AG04450 (cell line): ENCODE measurements around the gene IL15RA. TPM values are rescaled to one million over a fixed set of nuclear protein-coding genes. Genes with fewer than 3 reads are reported as not detected.

ENCODE experiments used
- CTCF ChIA-PET: fragments of 300-600, 350-600 bp; formaldehyde crosslinking; extraction: SDS; loops from one replicate; lab custom pipeline; 2022; ENCODE audit warnings: antibody characterized with exemption, inconsistent platforms; lab: Charles Lee
- POLR2A ChIA-PET: fragments of 350-600 bp; formaldehyde crosslinking; extraction: SDS; loops from one replicate; lab custom pipeline; 2021; ENCODE audit warnings: antibody characterized with exemption, inconsistent platforms; lab: Yijun Ruan, JAX
- DNase-seq: peaks from one replicate; pipeline ENCODE4 v3.0.0-alpha.2; 2011; ENCODE audit warnings: low read depth, low spot score
- H3K27ac ChIP-seq: one replicate; pipeline ENCODE4 v1.5.1; 2012; ENCODE audit warnings: low read depth, low read length, control low read depth
- H3K27me3 ChIP-seq: one replicate; pipeline ENCODE4 v1.6.0; 2012; ENCODE audit warnings: low read length; ENCODE audit not compliant: control insufficient read depth, insufficient read depth
- H3K4me3 ChIP-seq: 2 replicates; pipeline ENCODE4 v1.5.1; 2011; ENCODE audit warnings: mild to moderate bottlenecking, low read depth, low read length, control low read depth
- H3K9me3 ChIP-seq: 2 replicates; pipeline ENCODE4 v1.5.1; 2012; ENCODE audit warnings: low read length; ENCODE audit not compliant: control insufficient read depth, insufficient read depth
- CTCF ChIP-seq: IDR thresholded peaks from 2 replicates; pipeline ENCODE4 v1.5.1; 2011; ENCODE audit warnings: low read depth, low read length, control low read depth, inconsistent platforms
- polyA plus RNA-seq: library from polyadenylated mRNA; depleted of rRNA; stranded (reverse); fragments of >200 nt; gene quantifications from 2 replicates; pipeline ENCODE4 v1.2.3, GENCODE V29; 2011

The IL15RA gene
- polyA plus RNA-seq, 1 experiment = 3.5 TPM

GRCh38 chr10:5933909-5934546 is 43.3 kb downstream of the IL15RA start:
- no peaks in the 10 kb centered on the region for H3K27me3 ChIP-seq
- ChIA-PET POLR2A (no interaction called here), CTCF (no interaction called here)
- no peak for TF ChIP-seq CTCF
- H3K4me3 ChIP-seq = no peak overlapping the region
- no peaks in the 10 kb centered on the region for H3K9me3 ChIP-seq
- no peak for DNase-seq
- H3K27ac ChIP-seq = no peak overlapping the region

GRCh38 chr10:5932345-5932744 is 45.0 kb downstream of the IL15RA start:
- Histone ChIP-seq H3K4me3 (no peak overlapping the region), H3K27me3 (no peaks in the 10 kb centered on the region), H3K9me3 (no peaks in the 10 kb centered on the region), H3K27ac (no peak overlapping the region)
- DNase-seq = no peak
- ChIA-PET CTCF (no interaction called here), POLR2A (no interaction called here)
- TF ChIP-seq CTCF = no peak

GRCh38 chr10:5930272-5930671 is 47.1 kb downstream of the IL15RA start:
- Histone ChIP-seq H3K27me3 (no peaks in the 10 kb centered on the region), H3K27ac (no peak overlapping the region), H3K9me3 (no peaks in the 10 kb centered on the region), H3K4me3 (no peak overlapping the region)
- no peak for TF ChIP-seq CTCF
- no peak for DNase-seq
- ChIA-PET POLR2A (no interaction called here), CTCF (no interaction called here)

- no peak overlapping the region for H3K4me3 ChIP-seq
- no peak for DNase-seq
- no peak for TF ChIP-seq CTCF
- H3K27ac ChIP-seq = no peak overlapping the region
- ChIA-PET POLR2A (interaction anchor here (0.6 kb wide), 1 partner anchor 42 kb away, joined by 6 read pairs; no protein-coding TSS in a partner anchor), CTCF (no interaction called here)
- H3K9me3 ChIP-seq = no peaks in the 10 kb centered on the region
- no peaks in the 10 kb centered on the region for H3K27me3 ChIP-seq
These were observed 47.9 kb downstream of the IL15RA start for GRCh38 chr10:5929442-5929841.

GRCh38 chr10:5927306-5927705 is 50.0 kb downstream of the IL15RA start:
- ChIA-PET POLR2A (interaction anchor here (0.6 to 1.1 kb wide), 3 partner anchors 17 to 292 kb away, joined by 4 to 8 read pairs (median 7); no protein-coding TSS in a partner anchor), CTCF (interaction anchor here (0.9 kb wide), 2 partner anchors 159 to 474 kb away, joined by 3 read pairs; no protein-coding TSS in a partner anchor)
- Histone ChIP-seq H3K9me3 (no peaks in the 10 kb centered on the region), H3K4me3 (no peak overlapping the region), H3K27me3 (no peaks in the 10 kb centered on the region), H3K27ac (peak overlapping the region; percentile 75)
- TF ChIP-seq CTCF = no peak
- DNase-seq = peak; percentile 68
